Spleen (tissue), 11 donors: ENCODE data around the gene NPAS4. TPM values are rescaled to one million over a fixed set of nuclear protein-coding genes. Genes with fewer than 3 reads are reported as not detected.
A peak's percentile ranks its signal among the peaks of the same experiment; 100 is the strongest.
"Not testable (repeated sequence)": the region's sequence is repeated elsewhere in the genome, so short reads cannot be mapped to it uniquely, and the experiment has no call there.

Source experiments
- DNase-seq: peaks from one replicate; pipeline ENCODE4 v3.0.0-alpha.2; 2020
- H3K27ac ChIP-seq, 8 donors: fragments of 200-600 bp; sonication (generic) in 7 of 8; 1 replicate in 4 of 8; 2 replicates in 4 of 8; pipeline versions ENCODE4 v1.5.0 to v1.8.0; 2016 to 2021; ENCODE audit warnings: inconsistent platforms in 4 of 8, mild to moderate bottlenecking in 4 of 8, moderate library complexity in 1 of 8
- H3K27me3 ChIP-seq, 7 donors: fragments of 200-600 bp; sonication (generic) in 6 of 7; replicated peaks in 1 of 7; 1 replicate in 4 of 7; 2 replicates in 3 of 7; pipeline versions ENCODE4 v1.5.0 to v1.8.0; 2016 to 2021; ENCODE audit warnings: inconsistent platforms in 3 of 7, mild to moderate bottlenecking in 1 of 7
- H3K36me3 ChIP-seq, 6 donors: fragments of 200-600 bp; sonication (generic) in 5 of 6; 1 replicate in 4 of 6; 2 replicates in 2 of 6; pipeline versions ENCODE4 v1.5.0 to v1.8.0; 2016 to 2021; ENCODE audit warnings: inconsistent platforms in 2 of 6
- H3K4me1 ChIP-seq, 6 donors: fragments of 200-600 bp; sonication (generic) in 5 of 6; 1 replicate in 3 of 6; 2 replicates in 3 of 6; pipeline versions ENCODE4 v1.5.0 to v1.8.0; 2016 to 2021; ENCODE audit warnings: inconsistent platforms in 3 of 6
- H3K4me3 ChIP-seq, 8 donors: fragments of 200-600 bp; sonication (generic) in 7 of 8; 1 replicate in 4 of 8; 2 replicates in 4 of 8; pipeline versions ENCODE4 v1.5.0 to v1.8.0; 2016 to 2021; ENCODE audit warnings: inconsistent platforms in 4 of 8, mild to moderate bottlenecking in 4 of 8, moderate library complexity in 2 of 8
- H3K9me3 ChIP-seq, 8 donors: fragments of 200-600 bp; sonication (generic) in 7 of 8; 1 replicate in 4 of 8; 2 replicates in 4 of 8; pipeline versions ENCODE4 v1.5.0 to v1.8.0; 2016 to 2021; ENCODE audit warnings: inconsistent platforms in 4 of 8
- POLR2A ChIP-seq, 3 donors: fragments of 450-650 bp; IDR thresholded peaks; one replicate each; pipeline ENCODE4 v1.5.1; 2017; ENCODE audit warnings: antibody characterized with exemption in 3 of 3, mild to moderate bottlenecking in 1 of 3
- POLR2AphosphoS5 ChIP-seq, 3 donors: sonication (generic); formaldehyde crosslinking; IDR thresholded peaks; one replicate each; pipeline ENCODE4 v1.5.1; 2017; ENCODE audit warnings: antibody characterized with exemption in 3 of 3
- WGBS, 5 donors: extraction: QIAGEN DNeasy Blood & Tissue Kit in 3 of 5; methylation state at CpG; one replicate each; pipeline versions ENCODE4 v1.1.5 to v1.1.7; 2013 to 2018; 5-methylcytosine and 5-hydroxymethylcytosine counted together
- intact Hi-C: fragments of 100-400 bp; cut with DNase I; formaldehyde crosslinking; loops from one replicate; pipeline ENCODE4 v1.15.0; 2023; ENCODE audit warnings: low total_unique reads
- polyA plus RNA-seq, 3 donors: library from polyadenylated mRNA; stranded (reverse); fragments of 200-250 nt; gene quantifications; one replicate each; pipeline ENCODE4 v1.2.1, GENCODE V29; 2013
- total RNA-seq, 7 donors: library from RNA; depleted of rRNA in 3 of 7; stranded (reverse); fragments of >200 nt in 3 of 7; fragmentation: NEBNext Ultra II Directional in 4 of 7; extraction: Animal tissue kit (Norgen Biotek cat#: 25700) in 4 of 7; gene quantifications; one replicate each; pipeline versions ENCODE4 v1.1.0 to v1.2.1, GENCODE V29; 2016 to 2021
- TF ChIP-seq, protein P1 (sequence below), 11 experiments: fragments of 200-600 bp in 7 of 11; fragments of 450-650 bp in 4 of 11; sonication (generic) in 4 of 11; IDR thresholded peaks in 8 of 11; conservative IDR thresholded peaks in 3 of 11; 1 replicate in 7 of 11; 2 replicates in 4 of 11; pipeline versions ENCODE4 v1.4.0 to v1.8.0; 2016 to 2021; ENCODE audit warnings: antibody characterized with exemption in 11 of 11, inconsistent platforms in 4 of 11, mild to moderate bottlenecking in 1 of 11
- donor health status: healthy with polysubstance abuse.
- donor health status: DM: no; HTN: no; CAD: no; lungs with moderate emphysema.
- donor health status: DM: no; HTN: no; CAD: no.
- donor health status: Bipolar disorder and iron deficiency.
- donor health status: healthy.
- donor health status: DM: no; HTN: no; CAD: no.
- donor health status: DM: yes; HTN: yes; CAD: no.

Gene NPAS4
- total and polyA plus RNA-seq, 10 donors = 0.11 to 0.72 (median 0.24) TPM; not detected in 6

GRCh38 chr11:66459138-66459778, 38.4 kb downstream of the NPAS4 start:
- no peak overlapping the region for H3K4me3 ChIP-seq
- 50 to 76% (median 60%) methylated on average over 5 of the region's 5 CpGs for whole genome bisulfite sequencing, 5 donors
- H3K4me1 ChIP-seq = peaks cover 3 to 31% (median 15%) of the 10 kb centered on the region in 6 donors
- H3K36me3 ChIP-seq = no peaks in the 10 kb centered on the region
- TF ChIP-seq POLR2AphosphoS5 (IDR thresholded peaks at IDR 0.05) (no peak), POLR2A (IDR thresholded peaks at IDR 0.05) (no peak)
- TF ChIP-seq, protein P1, sequence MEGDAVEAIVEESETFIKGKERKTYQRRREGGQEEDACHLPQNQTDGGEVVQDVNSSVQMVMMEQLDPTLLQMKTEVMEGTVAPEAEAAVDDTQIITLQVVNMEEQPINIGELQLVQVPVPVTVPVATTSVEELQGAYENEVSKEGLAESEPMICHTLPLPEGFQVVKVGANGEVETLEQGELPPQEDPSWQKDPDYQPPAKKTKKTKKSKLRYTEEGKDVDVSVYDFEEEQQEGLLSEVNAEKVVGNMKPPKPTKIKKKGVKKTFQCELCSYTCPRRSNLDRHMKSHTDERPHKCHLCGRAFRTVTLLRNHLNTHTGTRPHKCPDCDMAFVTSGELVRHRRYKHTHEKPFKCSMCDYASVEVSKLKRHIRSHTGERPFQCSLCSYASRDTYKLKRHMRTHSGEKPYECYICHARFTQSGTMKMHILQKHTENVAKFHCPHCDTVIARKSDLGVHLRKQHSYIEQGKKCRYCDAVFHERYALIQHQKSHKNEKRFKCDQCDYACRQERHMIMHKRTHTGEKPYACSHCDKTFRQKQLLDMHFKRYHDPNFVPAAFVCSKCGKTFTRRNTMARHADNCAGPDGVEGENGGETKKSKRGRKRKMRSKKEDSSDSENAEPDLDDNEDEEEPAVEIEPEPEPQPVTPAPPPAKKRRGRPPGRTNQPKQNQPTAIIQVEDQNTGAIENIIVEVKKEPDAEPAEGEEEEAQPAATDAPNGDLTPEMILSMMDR (IDR thresholded peaks at IDR 0.05 in 8 of 11, conservative IDR thresholded peaks at IDR 0.05 in 3 of 11) = no peak
- intact Hi-C loops = no loop called here
- peak overlapping the region in 1 of 8 donors; percentile 5 for H3K27ac ChIP-seq
- no peak for DNase-seq
- H3K9me3 ChIP-seq = peaks cover 0 to 5% (median 1%) of the 10 kb centered on the region in 8 donors
- H3K27me3 ChIP-seq = no peaks in the 10 kb centered on the region

- TF ChIP-seq, protein P1 (IDR thresholded peaks at IDR 0.05 in 8 of 11, conservative IDR thresholded peaks at IDR 0.05 in 3 of 11) = no peak
- TF ChIP-seq POLR2AphosphoS5 (IDR thresholded peaks at IDR 0.05) (no peak), POLR2A (IDR thresholded peaks at IDR 0.05) (no peak)
- DNase-seq = no peak
- intact Hi-C loops = no loop called here
- Histone ChIP-seq H3K27ac (no peak overlapping the region), H3K36me3 (no peaks in the 10 kb centered on the region), H3K4me3 (no peak overlapping the region), H3K9me3 (peaks cover 0 to 5% (median 1%) of the 10 kb centered on the region in 8 donors), H3K27me3 (no peaks in the 10 kb centered on the region), H3K4me1 (peaks cover 6 to 48% (median 31%) of the 10 kb centered on the region in 6 donors)
Measured at GRCh38 chr11:66462010-66462409, 41.2 kb downstream of the NPAS4 start.

GRCh38 chr11:66462911-66463310, 42.1 kb downstream of the NPAS4 start:
- intact Hi-C loops = no loop called here
- H3K4me3 ChIP-seq = no peak overlapping the region
- no peaks in the 10 kb centered on the region for H3K36me3 ChIP-seq
- H3K27me3 ChIP-seq = no peaks in the 10 kb centered on the region
- no peak for DNase-seq
- WGBS, 5 donors = 84 to 93% (median 87%) methylated on average over 3 of the region's 3 CpGs
- no peak for TF ChIP-seq POLR2AphosphoS5 (IDR thresholded peaks at IDR 0.05)
- TF ChIP-seq, protein P1 (IDR thresholded peaks at IDR 0.05 in 8 of 11, conservative IDR thresholded peaks at IDR 0.05 in 3 of 11) = no peak
- no peak for TF ChIP-seq POLR2A (IDR thresholded peaks at IDR 0.05)
- H3K27ac ChIP-seq = no peak overlapping the region
- peaks cover 12 to 47% (median 33%) of the 10 kb centered on the region in 6 donors for H3K4me1 ChIP-seq
- H3K9me3 ChIP-seq = peaks cover 0 to 5% (median 1%) of the 10 kb centered on the region in 8 donors

GRCh38 chr11:66464116-66464515, 43.3 kb downstream of the NPAS4 start:
- H3K36me3 ChIP-seq, H3K27ac ChIP-seq, DNase-seq, H3K9me3 ChIP-seq, H3K27me3 ChIP-seq, intact Hi-C loops, H3K4me3 ChIP-seq: not testable (repeated sequence)
- H3K4me1 ChIP-seq = peaks cover 13 to 47% (median 40%) of the 10 kb centered on the region in 6 donors
- WGBS, 5 donors = 87 to 96% (median 92%) methylated on average over 5 of the region's 5 CpGs
